ENCODE measurements around the gene CCL14. TPM values are rescaled to one million over a fixed set of nuclear protein-coding genes. Genes with fewer than 3 reads are reported as not detected.
A peak's percentile ranks its signal among the peaks of the same experiment; 100 is the strongest.

Gene CCL14
- total RNA-seq, 6 donors from 2014 or later, result 1.0 to 90.7 (median 5.6) TPM

DNA sequence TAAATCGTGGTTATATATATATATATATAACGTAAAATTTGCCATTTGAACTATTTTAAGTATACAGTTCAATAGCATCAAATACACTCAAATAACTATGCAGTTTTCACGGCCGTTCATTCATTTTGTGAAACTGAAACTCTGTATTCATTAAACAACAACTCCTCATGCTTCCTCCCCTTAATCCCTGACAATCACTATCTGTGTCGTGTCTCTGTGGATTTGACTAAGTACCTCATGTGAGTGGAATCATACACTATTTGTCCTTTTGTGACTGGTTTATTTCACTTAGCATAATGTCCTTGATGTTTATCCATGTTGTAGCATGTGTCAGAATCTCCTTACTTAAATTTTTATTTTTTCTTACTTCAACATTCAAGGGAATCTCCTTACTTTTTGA, 28.4 kb upstream of the CCL14 start:
- no peak for ATAC-seq (ENCODE audit: low FRiP score in 2 of 2)
- Histone ChIP-seq H3K9me3 (peaks cover 0 to 11% (median 3%) of the 10 kb centered on the region in 4 donors), H3K36me3 (no peaks in the 10 kb centered on the region), H3K27ac (no peak overlapping the region), H3K4me1 (peaks cover 0 to 7% (median 3%) of the 10 kb centered on the region in 4 donors), H3K27me3 (no peaks in the 10 kb centered on the region), H3K4me3 (no peak overlapping the region)
- no peak for DNase-seq
- TF ChIP-seq POLR2A (IDR thresholded peaks at IDR 0.05) (no peak), EP300 (IDR thresholded peaks at IDR 0.05) (no peak), POLR2AphosphoS5 (IDR thresholded peaks at IDR 0.05) (no peak)
- TF ChIP-seq, protein P1, sequence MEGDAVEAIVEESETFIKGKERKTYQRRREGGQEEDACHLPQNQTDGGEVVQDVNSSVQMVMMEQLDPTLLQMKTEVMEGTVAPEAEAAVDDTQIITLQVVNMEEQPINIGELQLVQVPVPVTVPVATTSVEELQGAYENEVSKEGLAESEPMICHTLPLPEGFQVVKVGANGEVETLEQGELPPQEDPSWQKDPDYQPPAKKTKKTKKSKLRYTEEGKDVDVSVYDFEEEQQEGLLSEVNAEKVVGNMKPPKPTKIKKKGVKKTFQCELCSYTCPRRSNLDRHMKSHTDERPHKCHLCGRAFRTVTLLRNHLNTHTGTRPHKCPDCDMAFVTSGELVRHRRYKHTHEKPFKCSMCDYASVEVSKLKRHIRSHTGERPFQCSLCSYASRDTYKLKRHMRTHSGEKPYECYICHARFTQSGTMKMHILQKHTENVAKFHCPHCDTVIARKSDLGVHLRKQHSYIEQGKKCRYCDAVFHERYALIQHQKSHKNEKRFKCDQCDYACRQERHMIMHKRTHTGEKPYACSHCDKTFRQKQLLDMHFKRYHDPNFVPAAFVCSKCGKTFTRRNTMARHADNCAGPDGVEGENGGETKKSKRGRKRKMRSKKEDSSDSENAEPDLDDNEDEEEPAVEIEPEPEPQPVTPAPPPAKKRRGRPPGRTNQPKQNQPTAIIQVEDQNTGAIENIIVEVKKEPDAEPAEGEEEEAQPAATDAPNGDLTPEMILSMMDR (IDR thresholded peaks at IDR 0.05), result no peak
- 80% methylated on average over 5 of the region's 5 CpGs for WGBS, 2 donors

DNA sequence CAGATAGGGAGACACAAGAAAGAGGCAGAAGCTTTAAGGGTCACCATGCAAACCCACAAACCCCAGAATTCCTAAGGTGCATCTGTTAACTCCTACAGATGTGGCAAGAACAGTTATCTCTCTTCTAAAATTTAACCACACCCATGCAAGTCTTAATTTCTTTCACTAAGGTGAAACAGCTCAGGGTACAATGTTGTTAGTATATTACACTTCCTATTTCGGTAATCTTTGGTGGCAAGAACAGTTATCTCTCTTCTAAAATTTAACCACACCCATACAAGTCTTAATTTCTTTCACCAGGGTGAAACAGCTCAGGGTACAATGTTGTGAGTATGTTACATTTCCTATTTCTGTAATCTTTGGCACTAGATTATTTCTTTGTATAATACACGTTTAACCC, 24.7 kb upstream of the CCL14 start:
- Histone ChIP-seq H3K27me3 (no peaks in the 10 kb centered on the region), H3K36me3 (no peaks in the 10 kb centered on the region), H3K4me1 (no peaks in the 10 kb centered on the region), H3K4me3 (no peak overlapping the region), H3K9me3 (peaks cover 0 to 27% (median 6%) of the 10 kb centered on the region in 4 donors), H3K27ac (no peak overlapping the region)
- DNase-seq (no peak), ATAC-seq (ENCODE audit: low FRiP score in 2 of 2) (no peak)
- WGBS, 2 donors, result 66 to 86% methylated on average over 2 of the region's 2 CpGs
- TF ChIP-seq, protein P1 (IDR thresholded peaks at IDR 0.05), result no peak
- TF ChIP-seq EP300 (IDR thresholded peaks at IDR 0.05), result no peak
- no peak for TF ChIP-seq POLR2A (IDR thresholded peaks at IDR 0.05)
- no peak for TF ChIP-seq POLR2AphosphoS5 (IDR thresholded peaks at IDR 0.05)

DNA sequence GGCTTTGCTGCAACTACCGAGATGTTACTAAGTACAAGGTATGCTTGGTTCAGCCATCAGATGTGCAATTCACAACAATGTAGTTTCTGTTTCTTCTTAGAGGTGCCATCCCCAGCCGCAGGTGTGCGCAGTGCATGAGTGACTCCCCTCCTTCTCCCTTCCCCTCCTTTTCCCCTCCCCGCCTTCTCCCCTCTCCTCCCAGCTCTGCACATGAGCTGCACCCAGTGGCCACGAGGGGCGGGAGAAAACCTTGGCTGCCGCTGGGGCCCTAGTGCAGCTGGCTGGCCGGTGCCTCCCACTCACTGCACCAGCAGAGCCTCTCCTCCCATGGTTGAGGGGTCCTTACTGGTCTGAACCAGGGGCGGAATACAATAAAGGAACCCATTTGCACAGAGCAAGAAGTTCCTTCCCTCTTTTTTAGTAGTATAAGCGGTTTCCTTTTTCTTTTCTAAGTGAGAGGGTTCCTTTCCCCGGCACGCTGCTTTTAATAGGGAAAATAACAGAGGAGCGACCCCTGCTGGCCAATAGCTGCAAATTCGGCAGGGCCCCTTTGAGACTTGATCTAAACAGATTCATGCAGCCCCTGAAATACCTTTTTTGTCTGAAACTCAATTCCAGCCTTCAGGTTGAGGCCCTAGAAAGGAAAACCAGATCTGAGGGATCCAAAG, 22.6 kb upstream of the CCL14 start:
- DNase-seq, result peak in 1 of 2 donors; percentile 29
- Histone ChIP-seq H3K27me3 (no peaks in the 10 kb centered on the region), H3K36me3 (no peaks in the 10 kb centered on the region), H3K4me3 (no peak overlapping the region), H3K4me1 (no peaks in the 10 kb centered on the region), H3K9me3 (peaks cover 0 to 27% (median 6%) of the 10 kb centered on the region in 4 donors), H3K27ac (no peak overlapping the region)
- TF ChIP-seq EP300 (IDR thresholded peaks at IDR 0.05) (no peak), POLR2AphosphoS5 (IDR thresholded peaks at IDR 0.05) (no peak), POLR2A (IDR thresholded peaks at IDR 0.05) (no peak)
- TF ChIP-seq, protein P1 (IDR thresholded peaks at IDR 0.05), result no peak
- no peak for ATAC-seq (ENCODE audit: low FRiP score in 2 of 2)
- WGBS, 2 donors, result 88 to 89% methylated on average over 14 of the region's 14 CpGs

DNA sequence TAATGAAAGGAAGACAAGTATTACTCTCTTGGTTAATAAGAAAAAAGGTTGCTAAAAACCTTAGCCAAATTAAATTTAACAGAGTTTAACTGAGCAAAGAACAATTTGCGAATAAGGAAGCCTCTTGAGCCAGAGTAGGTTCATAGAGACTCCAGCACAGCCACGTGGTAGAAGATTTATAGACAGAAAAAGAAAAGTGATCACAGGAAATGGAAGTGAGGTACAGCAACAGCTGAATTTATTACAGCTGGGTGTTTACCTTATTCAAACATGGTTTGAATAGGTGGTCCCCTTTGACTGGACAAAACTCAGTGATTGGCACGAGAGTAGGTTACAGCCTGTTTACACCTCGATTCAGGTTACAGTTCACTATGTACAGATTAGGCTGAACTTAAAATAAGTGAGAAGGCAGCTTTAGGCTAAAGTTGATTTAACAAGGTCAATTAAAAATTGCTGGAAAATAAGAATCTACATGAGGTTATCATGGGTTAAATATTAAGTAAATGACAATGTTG, 18.1 kb upstream of the CCL14 start:
- 38 to 44% methylated on average over 4 of the region's 4 CpGs for WGBS, 2 donors
- no peaks in the 10 kb centered on the region for H3K36me3 ChIP-seq
- no peaks in the 10 kb centered on the region for H3K4me1 ChIP-seq
- no peak for ATAC-seq (ENCODE audit: low FRiP score in 2 of 2)
- H3K4me3 ChIP-seq, result no peak overlapping the region
- no peak overlapping the region for H3K27ac ChIP-seq
- H3K9me3 ChIP-seq, result peaks cover 0 to 13% (median 2%) of the 10 kb centered on the region in 4 donors
- no peaks in the 10 kb centered on the region for H3K27me3 ChIP-seq
- DNase-seq, result no peak
- TF ChIP-seq POLR2A (IDR thresholded peaks at IDR 0.05), result no peak

DNA sequence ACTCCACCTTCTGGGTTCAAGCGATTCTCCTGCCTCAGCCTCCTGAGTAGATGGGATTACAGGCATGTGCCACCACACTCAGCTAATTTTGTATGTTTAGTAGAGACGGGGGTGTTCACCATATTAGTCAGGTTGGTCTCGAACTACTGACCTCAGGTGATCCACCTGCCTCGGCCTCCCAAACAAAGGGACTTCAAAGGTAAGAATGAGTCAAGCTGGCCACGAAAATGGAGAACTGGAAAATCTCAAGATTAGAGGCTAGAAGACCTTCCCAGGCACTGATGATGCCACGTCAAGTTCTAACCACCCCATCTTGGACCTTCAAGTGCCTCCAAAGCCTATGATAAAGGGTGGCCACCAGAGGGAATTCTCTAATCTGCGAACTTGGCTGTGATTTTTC, 16.1 kb upstream of the CCL14 start:
- Histone ChIP-seq H3K27ac (no peak overlapping the region), H3K36me3 (no peaks in the 10 kb centered on the region), H3K4me3 (no peak overlapping the region), H3K4me1 (no peaks in the 10 kb centered on the region), H3K9me3 (no peaks in the 10 kb centered on the region), H3K27me3 (no peaks in the 10 kb centered on the region)
- WGBS, 2 donors, result 90 to 91% methylated on average over 7 of the region's 7 CpGs
- DNase-seq, result no peak
- ATAC-seq (ENCODE audit: low FRiP score in 2 of 2), result no peak
- TF ChIP-seq, protein P1 (IDR thresholded peaks at IDR 0.05), result no peak
- TF ChIP-seq POLR2A (IDR thresholded peaks at IDR 0.05) (no peak), EP300 (IDR thresholded peaks at IDR 0.05) (no peak), POLR2AphosphoS5 (IDR thresholded peaks at IDR 0.05) (no peak)

Data from upper lobe of left lung (tissue), 6 donors.